ENCODE results near the gene KIF1A. TPM values are rescaled to one million over a fixed set of nuclear protein-coding genes. Genes with fewer than 3 reads are reported as not detected.

KIF1A gene
- total and polyA plus RNA-seq, 2 of the 13 experiments (the other 11 are each of a cell fraction or from before 2014, with no cell fraction given), result 0.01 TPM; not detected in 1

DNA sequence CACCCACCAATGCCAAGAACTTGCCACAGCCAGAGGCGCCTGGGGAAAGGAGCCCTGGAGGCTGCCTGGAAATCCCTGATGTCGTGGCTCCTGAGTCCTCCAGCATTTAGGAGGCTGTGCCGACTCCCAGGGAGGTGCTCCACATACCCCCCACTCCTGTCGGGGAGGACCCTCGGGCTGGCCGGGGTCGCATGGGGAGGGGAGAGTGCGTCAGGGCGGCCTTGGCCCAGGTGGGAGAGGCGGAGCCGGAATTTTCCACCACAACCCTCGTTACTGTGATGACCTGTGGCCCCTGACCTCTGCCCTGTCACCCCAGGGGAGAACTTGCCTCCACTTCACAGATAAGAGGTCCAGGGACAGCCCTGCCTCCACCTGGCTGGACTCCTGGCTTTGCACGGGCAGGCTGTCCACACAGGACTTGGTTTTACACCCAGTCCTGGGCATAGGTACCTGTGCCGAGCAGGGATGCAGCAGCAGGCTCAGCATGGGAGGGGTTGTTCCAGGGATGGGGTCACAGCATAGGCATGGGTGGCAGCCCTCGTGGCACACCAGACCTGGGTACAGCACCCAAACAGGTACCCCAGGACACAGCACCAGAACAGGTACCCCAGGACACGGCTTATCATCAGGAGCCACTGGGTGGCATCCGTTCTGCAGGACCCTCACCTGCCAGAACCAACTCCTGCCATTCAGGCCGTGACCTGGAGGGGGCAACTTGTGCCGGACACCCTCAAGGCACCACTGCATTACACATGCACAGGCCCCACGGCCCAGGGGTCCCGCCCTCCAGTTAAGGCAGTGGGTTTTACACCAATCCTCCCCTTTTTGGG lies 36.3 kb upstream of the KIF1A start (continued):
- no peak for TF ChIP-seq CEBPB (IDR thresholded peaks at IDR 0.05; ENCODE audit: borderline replicate concordance, low read depth, low read length)
- no peak for TF ChIP-seq MATR3 (CRISPR knock-in tag; IDR thresholded peaks at IDR 0.05)
- TF ChIP-seq XRCC5 (optimal IDR thresholded peaks at IDR 0.05; ENCODE audit: low read length), result peak; percentile 92
- no peak for TF ChIP-seq HNRNPH1 (optimal IDR thresholded peaks at IDR 0.05; ENCODE audit: low read depth, low read length)
- TF ChIP-seq ATF6 (CRISPR knock-in tag; conservative IDR thresholded peaks at IDR 0.05), result no peak
- no peak for TF ChIP-seq PHB2 (IDR thresholded peaks at IDR 0.05; ENCODE audit: partially characterized antibody)
- no peak for TF ChIP-seq E2F5 (CRISPR knock-in tag; conservative IDR thresholded peaks at IDR 0.05)
- TF ChIP-seq ZNF777 (CRISPR knock-in tag; IDR thresholded peaks at IDR 0.05), result no peak; the same call in 1 of the 2 replicates
- TF ChIP-seq HNF4A (CRISPR knock-in tag; IDR thresholded peaks at IDR 0.05), result peak; percentile 10
- TF ChIP-seq PRDM10 (CRISPR knock-in tag; IDR thresholded peaks at IDR 0.05; ENCODE audit: low read depth), result no peak
- TF ChIP-seq CHD2 (IDR thresholded peaks at IDR 0.05; ENCODE audit: low read depth, low read length), result no peak
- no peak for TF ChIP-seq ZNF343 (CRISPR knock-in tag; IDR thresholded peaks at IDR 0.05)
- TF ChIP-seq, protein P1, sequence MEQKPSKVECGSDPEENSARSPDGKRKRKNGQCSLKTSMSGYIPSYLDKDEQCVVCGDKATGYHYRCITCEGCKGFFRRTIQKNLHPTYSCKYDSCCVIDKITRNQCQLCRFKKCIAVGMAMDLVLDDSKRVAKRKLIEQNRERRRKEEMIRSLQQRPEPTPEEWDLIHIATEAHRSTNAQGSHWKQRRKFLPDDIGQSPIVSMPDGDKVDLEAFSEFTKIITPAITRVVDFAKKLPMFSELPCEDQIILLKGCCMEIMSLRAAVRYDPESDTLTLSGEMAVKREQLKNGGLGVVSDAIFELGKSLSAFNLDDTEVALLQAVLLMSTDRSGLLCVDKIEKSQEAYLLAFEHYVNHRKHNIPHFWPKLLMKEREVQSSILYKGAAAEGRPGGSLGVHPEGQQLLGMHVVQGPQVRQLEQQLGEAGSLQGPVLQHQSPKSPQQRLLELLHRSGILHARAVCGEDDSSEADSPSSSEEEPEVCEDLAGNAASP (CRISPR knock-in tag; IDR thresholded peaks at IDR 0.05; ENCODE audit: borderline replicate concordance), result peak; percentile 46; the same call in 1 of the 2 replicates
- no peak for TF ChIP-seq CEBPZ (IDR thresholded peaks at IDR 0.05; ENCODE audit: low read length)
- peak; percentile 49; the same call in 1 of the 2 replicates for TF ChIP-seq HNF4G (IDR thresholded peaks at IDR 0.05; ENCODE audit: borderline replicate concordance, low read depth, low read length)
- peak; percentile 64; the same call in 1 of the 2 replicates for TF ChIP-seq HNF4G (CRISPR knock-in tag; IDR thresholded peaks at IDR 0.05; ENCODE audit: borderline replicate concordance, low read depth)
- TF ChIP-seq RBM22 (optimal IDR thresholded peaks at IDR 0.05; ENCODE audit: low read length), result no peak
